Gastroesophageal sphincter (tissue), 3 donors: ENCODE data around the gene BOC.

ENCODE experiments used
- CTCF ChIP-seq, 4 experiments: fragments of 200-600 bp in 2 of 4; fragments of 450-650 bp in 2 of 4; sonication (generic) in 1 of 4; IDR thresholded peaks; one replicate each; pipeline ENCODE4 v1.5.1; 2017 to 2019; ENCODE audit warnings: antibody characterized with exemption in 4 of 4, mild to moderate bottlenecking in 2 of 4, moderate library complexity in 2 of 4
- EP300 ChIP-seq: sonication (generic); formaldehyde crosslinking; IDR thresholded peaks from one replicate; pipeline ENCODE4 v1.6.1; 2017; ENCODE audit warnings: antibody characterized with exemption, mild to moderate bottlenecking
- POLR2A ChIP-seq, 2 donors: fragments of 450-650 bp; IDR thresholded peaks; one replicate each; pipeline ENCODE4 v1.6.1; 2017; ENCODE audit warnings: antibody characterized with exemption in 2 of 2, mild to moderate bottlenecking in 2 of 2, moderate library complexity in 1 of 2
- POLR2AphosphoS5 ChIP-seq: sonication (generic); formaldehyde crosslinking; IDR thresholded peaks from one replicate; pipeline ENCODE4 v1.6.1; 2017; ENCODE audit warnings: antibody characterized with exemption

GRCh38 chr3:113242096-113242581 lies 30.8 kb downstream of the BOC start:
- TF ChIP-seq CTCF (IDR thresholded peaks at IDR 0.05) = no peak
- no peak for TF ChIP-seq POLR2AphosphoS5
- no peak for TF ChIP-seq POLR2A (IDR thresholded peaks at IDR 0.05)
- TF ChIP-seq EP300 = no peak
